DMS 273 (cell line): ENCODE measurements around the gene PPAT.
A peak's percentile ranks its signal among the peaks of the same experiment; 100 is the strongest.

ENCODE experiments used
- DNase-seq: peaks from one replicate; lab custom pipeline; 2025; ENCODE audit not compliant: unreplicated experiment; lab: John Stamatoyannopoulos, UW

Gene PPAT

GRCh38 chr4:56434599-56435139 lies 746 bp downstream of the PPAT start:
- DNase-seq = peak; percentile 78

GRCh38 chr4:56433280-56433679 lies 2.1 kb downstream of the PPAT start:
- DNase-seq = no peak

- no peak for DNase-seq
Measured at GRCh38 chr4:56430203-56430602, 5.2 kb downstream of the PPAT start.

- no peak for DNase-seq
Measured at GRCh38 chr4:56427179-56427578, 8.2 kb downstream of the PPAT start.

- no peak for DNase-seq
Measured at GRCh38 chr4:56426273-56426672, 9.1 kb downstream of the PPAT start.

GRCh38 chr4:56425518-56425917 lies 9.9 kb downstream of the PPAT start:
- no peak for DNase-seq

GRCh38 chr4:56424697-56425514 lies 10.5 kb downstream of the PPAT start:
- peak; percentile 38 for DNase-seq

- no peak for DNase-seq
Measured at GRCh38 chr4:56424176-56424575, 11.2 kb downstream of the PPAT start.

GRCh38 chr4:56417396-56417795 lies 18.0 kb downstream of the PPAT start:
- DNase-seq = no peak

GRCh38 chr4:56416349-56416748 lies 19.1 kb downstream of the PPAT start:
- DNase-seq = no peak

GRCh38 chr4:56414135-56414670 lies 21.2 kb downstream of the PPAT start:
- DNase-seq = no peak

- DNase-seq = peak; percentile 84
Measured at GRCh38 chr4:56410247-56411062, 25.0 kb downstream of the PPAT start.

GRCh38 chr4:56409511-56410090 lies 25.8 kb downstream of the PPAT start:
- DNase-seq = no peak

GRCh38 chr4:56408978-56409377 lies 26.4 kb downstream of the PPAT start:
- DNase-seq = no peak

GRCh38 chr4:56406151-56406550 lies 29.3 kb downstream of the PPAT start:
- no peak for DNase-seq

GRCh38 chr4:56405016-56405415 lies 30.4 kb downstream of the PPAT start:
- no peak for DNase-seq

GRCh38 chr4:56400560-56400959 lies 34.9 kb downstream of the PPAT start:
- no peak for DNase-seq

GRCh38 chr4:56391270-56391669 lies 44.1 kb downstream of the PPAT start:
- peak; percentile 2 for DNase-seq

GRCh38 chr4:56389558-56389957 lies 45.9 kb downstream of the PPAT start:
- no peak for DNase-seq

GRCh38 chr4:56388306-56388705 lies 47.1 kb downstream of the PPAT start:
- DNase-seq = peak; percentile 26
